GM23248 (cell line): Measurements from ENCODE around the gene GPNMB. TPM values are rescaled to one million over a fixed set of nuclear protein-coding genes. Genes with fewer than 3 reads are reported as not detected.

Experiments
- DNase-seq: peaks from one replicate; pipeline ENCODE4 v3.0.0-alpha.2; 2015
- H2AFZ ChIP-seq: fragments of 200-600 bp; sonication (generic); 2 replicates; pipeline ENCODE4 v1.6.1; 2016; ENCODE audit warnings: antibody characterized with exemption
- H3F3A ChIP-seq: fragments of 200-600 bp; sonication (generic); 2 replicates; pipeline ENCODE4 v1.6.1; 2016; ENCODE audit warnings: mild to moderate bottlenecking, antibody characterized with exemption, mixed run types; ENCODE audit not compliant: insufficient read depth
- H3K27ac ChIP-seq: fragments of 200-600 bp; sonication (generic); 2 replicates; pipeline ENCODE4 v1.5.1; 2016; ENCODE audit warnings: mild to moderate bottlenecking
- H3K27me3 ChIP-seq: fragments of 200-600 bp; sonication (generic); replicated peaks from 2 replicates; pipeline ENCODE4 v1.6.1; 2016; ENCODE audit warnings: mild to moderate bottlenecking; ENCODE audit not compliant: insufficient read depth
- H3K36me3 ChIP-seq: fragments of 200-600 bp; sonication (generic); 2 replicates; pipeline ENCODE4 v1.6.1; 2016; ENCODE audit warnings: low read depth, mild to moderate bottlenecking
- H3K4me1 ChIP-seq: fragments of 200-600 bp; sonication (generic); 2 replicates; pipeline ENCODE4 v1.6.1; 2016; ENCODE audit warnings: mild to moderate bottlenecking; ENCODE audit not compliant: insufficient read depth
- H3K4me2 ChIP-seq: fragments of 200-600 bp; sonication (generic); one replicate; pipeline ENCODE4 v1.6.1; 2016; ENCODE audit warnings: mild to moderate bottlenecking; ENCODE audit not compliant: unreplicated experiment
- H3K4me3 ChIP-seq: fragments of 200-600 bp; sonication (generic); 2 replicates; pipeline ENCODE4 v1.5.1; 2016; ENCODE audit warnings: mild to moderate bottlenecking
- H3K79me2 ChIP-seq: fragments of 200-600 bp; sonication (generic); 2 replicates; pipeline ENCODE4 v1.6.1; 2016; ENCODE audit warnings: mild to moderate bottlenecking; ENCODE audit not compliant: insufficient read depth
- H3K9ac ChIP-seq: fragments of 200-600 bp; sonication (generic); 2 replicates; pipeline ENCODE4 v1.6.1; 2016; ENCODE audit warnings: mild to moderate bottlenecking
- H3K9me2 ChIP-seq: fragments of 200-600 bp; sonication (generic); 2 replicates; pipeline ENCODE4 v1.6.1; 2016; ENCODE audit warnings: mixed run types, mild to moderate bottlenecking, moderate library complexity; ENCODE audit not compliant: insufficient read depth
- H3K9me3 ChIP-seq: fragments of 200-600 bp; sonication (generic); one replicate; pipeline ENCODE4 v1.6.1; 2017; ENCODE audit warnings: low read depth
- H4K20me1 ChIP-seq: fragments of 200-600 bp; sonication (generic); 2 replicates; pipeline ENCODE4 v1.6.0; 2016; ENCODE audit not compliant: insufficient read depth
- EZH2 ChIP-seq: fragments of 200-600 bp; sonication (generic); IDR thresholded peaks from 2 replicates; pipeline ENCODE4 v1.6.1; 2018; ENCODE audit warnings: antibody characterized with exemption, mild to moderate bottlenecking; ENCODE audit not compliant: insufficient read depth, poor library complexity, severe bottlenecking
- EZH2phosphoT487 ChIP-seq: fragments of 200-600 bp; sonication (generic); IDR thresholded peaks from 2 replicates; pipeline ENCODE4 v1.6.1; 2018; ENCODE audit warnings: antibody characterized with exemption, moderate library complexity, mild to moderate bottlenecking, low read depth; ENCODE audit not compliant: insufficient read depth
- WGBS, 2 experiments: methylation state at CpG; one replicate each; pipeline ENCODE4 v1.1.6; 2015 to 2017; ENCODE audit warnings: low lambda C conversion rate in 2 of 2, low coverage in 1 of 2; ENCODE audit errors: missing lambda C conversion rate in 2 of 2; 5-methylcytosine and 5-hydroxymethylcytosine counted together
- in situ Hi-C: fragments of 300-500 bp; cut with MboI; formaldehyde crosslinking; loops from 2 replicates; pipeline ENCODE4 v1.15.0; 2020
- polyA plus RNA-seq: library from polyadenylated mRNA; unstranded; fragments of >200 nt; fragmentation: Nextera tagmentation; extraction: Ambion mirVana; gene quantifications from 2 replicates; pipeline ENCODE4 v1.2.1, GENCODE V29; 2016
- total RNA-seq: library from RNA; depleted of rRNA; stranded (reverse); fragments of >200 nt; shearing (Covaris generic); gene quantifications from 2 replicates; pipeline ENCODE4 v1.2.3, GENCODE V29; 2014

GPNMB gene
- total and polyA plus RNA-seq, 2 experiments from 2014 or later = 38.2 to 43.2 TPM

GRCh38 chr7:23276376-23276775 lies 29.8 kb downstream of the GPNMB start:
- Histone ChIP-seq H3K9me3 (no peaks in the 10 kb centered on the region), H3K4me1 (no peaks in the 10 kb centered on the region), H3K27ac (no peak overlapping the region), H3F3A (no peaks in the 10 kb centered on the region; the same call in 1 of the 2 replicates), H3K36me3 (no peaks in the 10 kb centered on the region), H3K9me2 (no peaks in the 10 kb centered on the region), H3K4me3 (no peak overlapping the region), H3K79me2 (no peaks in the 10 kb centered on the region), H3K4me2 (no peak overlapping the region), H2AFZ (no peak overlapping the region), H4K20me1 (no peaks in the 10 kb centered on the region), H3K27me3 (no peaks in the 10 kb centered on the region), H3K9ac (no peak overlapping the region)
- TF ChIP-seq EZH2phosphoT487 (no peak), EZH2 (no peak)
- DNase-seq = peak; percentile 10
- WGBS, 2 experiments = 78 to 79% methylated on average over 5 of the region's 5 CpGs
- in situ Hi-C loops = no loop called here

GRCh38 chr7:23276947-23277346 lies 30.4 kb downstream of the GPNMB start:
- Histone ChIP-seq H3K36me3 (no peaks in the 10 kb centered on the region), H3K9ac (no peak overlapping the region), H2AFZ (no peak overlapping the region), H3K4me1 (no peaks in the 10 kb centered on the region), H4K20me1 (no peaks in the 10 kb centered on the region), H3K27ac (no peak overlapping the region), H3K4me2 (no peak overlapping the region), H3F3A (no peaks in the 10 kb centered on the region; the same call in 1 of the 2 replicates), H3K79me2 (no peaks in the 10 kb centered on the region), H3K9me2 (no peaks in the 10 kb centered on the region), H3K9me3 (no peaks in the 10 kb centered on the region), H3K4me3 (no peak overlapping the region), H3K27me3 (no peaks in the 10 kb centered on the region)
- TF ChIP-seq EZH2phosphoT487 = no peak
- TF ChIP-seq EZH2 = no peak
- WGBS, 2 experiments = 82 to 86% methylated on average over 3 of the region's 3 CpGs
- DNase-seq = no peak
- in situ Hi-C loops = no loop called here

GRCh38 chr7:23277359-23277989 lies 30.9 kb downstream of the GPNMB start:
- Histone ChIP-seq H2AFZ (no peak overlapping the region), H3K36me3 (no peaks in the 10 kb centered on the region), H3K9me3 (no peaks in the 10 kb centered on the region), H3K79me2 (no peaks in the 10 kb centered on the region), H3K4me2 (no peak overlapping the region), H3K4me1 (no peaks in the 10 kb centered on the region), H3K27ac (no peak overlapping the region), H3F3A (no peaks in the 10 kb centered on the region; the same call in 1 of the 2 replicates), H4K20me1 (no peaks in the 10 kb centered on the region), H3K27me3 (no peaks in the 10 kb centered on the region), H3K4me3 (no peak overlapping the region), H3K9ac (no peak overlapping the region), H3K9me2 (no peaks in the 10 kb centered on the region)
- 34 to 35% methylated on average over 6 of the region's 6 CpGs for WGBS, 2 experiments
- peak; percentile 75 for DNase-seq
- TF ChIP-seq EZH2phosphoT487 (no peak), EZH2 (no peak)
- in situ Hi-C loops = no loop called here

GRCh38 chr7:23279819-23280525 lies 33.4 kb downstream of the GPNMB start:
- H3K9me3 ChIP-seq = no peaks in the 10 kb centered on the region
- in situ Hi-C loops = no loop called here
- 100% methylated on average over 2 of the region's 2 CpGs for WGBS, 2 experiments
- H3K4me3 ChIP-seq = no peak overlapping the region
- no peak for TF ChIP-seq EZH2phosphoT487
- no peak overlapping the region for H2AFZ ChIP-seq
- no peaks in the 10 kb centered on the region for H3K9me2 ChIP-seq
- no peaks in the 10 kb centered on the region for H3K79me2 ChIP-seq
- H3K27me3 ChIP-seq = no peaks in the 10 kb centered on the region
- no peaks in the 10 kb centered on the region for H3F3A ChIP-seq
- DNase-seq = no peak
- H3K4me2 ChIP-seq = no peak overlapping the region
- H4K20me1 ChIP-seq = no peaks in the 10 kb centered on the region
- no peaks in the 10 kb centered on the region for H3K36me3 ChIP-seq
- H3K4me1 ChIP-seq = no peaks in the 10 kb centered on the region
- H3K27ac ChIP-seq = no peak overlapping the region
- no peak overlapping the region for H3K9ac ChIP-seq
